HG03066 (cell line): Measurements from ENCODE around the gene FDXR.
A peak's percentile ranks its signal among the peaks of the same experiment; 100 is the strongest.
"Not testable (repeated sequence)": the region's sequence is repeated elsewhere in the genome, so short reads cannot be mapped to it uniquely, and the experiment has no call there.

Experiments used
- ATAC-seq: cut with Tn5 transposase; IDR thresholded peaks from one replicate; pipeline ENCODE4 v1.9.1; 2021; ENCODE audit warnings: low read depth; ENCODE audit not compliant: unreplicated experiment

FDXR gene

DNA sequence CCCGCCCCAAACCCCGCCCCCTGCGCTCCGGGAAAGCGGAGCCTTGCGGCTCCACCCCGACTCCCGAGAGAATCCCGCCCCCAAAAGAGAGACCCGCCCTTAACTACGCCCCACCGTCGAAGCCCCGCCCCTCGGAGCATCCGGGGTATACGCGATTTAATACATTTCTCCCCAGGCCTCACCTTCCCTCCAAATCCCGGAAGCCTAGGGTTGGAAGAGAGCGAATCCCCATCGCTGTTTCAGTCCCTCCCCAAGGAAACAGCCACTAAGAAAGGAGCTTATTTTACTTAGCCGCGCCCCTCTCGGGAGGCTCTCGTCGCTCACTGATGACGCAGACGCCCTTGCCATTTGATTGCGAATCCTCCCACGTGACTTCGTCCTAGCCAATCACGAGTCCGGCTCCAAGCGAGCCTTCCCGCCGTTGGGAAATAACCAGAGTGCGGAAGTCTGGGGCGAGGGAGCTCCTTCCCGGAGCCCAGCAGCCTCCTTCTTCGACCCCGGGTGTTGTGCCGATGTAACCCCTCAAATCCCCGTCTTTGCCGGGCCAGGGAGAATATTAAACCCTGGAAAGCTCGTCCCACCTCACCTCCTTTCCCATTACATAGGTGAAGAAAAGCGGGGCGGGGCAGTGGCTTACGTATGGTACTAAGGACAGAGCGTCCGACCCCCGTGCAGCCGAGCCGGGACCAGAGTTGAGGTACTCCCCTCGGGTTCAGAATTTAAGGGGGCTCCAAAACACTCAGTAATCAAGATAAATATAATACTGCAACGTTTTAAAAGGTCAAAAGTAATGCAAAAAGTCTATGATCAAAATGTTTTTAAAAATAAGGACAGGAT is 461 bp upstream of the FDXR start:
- peak; percentile 80 for ATAC-seq

DNA sequence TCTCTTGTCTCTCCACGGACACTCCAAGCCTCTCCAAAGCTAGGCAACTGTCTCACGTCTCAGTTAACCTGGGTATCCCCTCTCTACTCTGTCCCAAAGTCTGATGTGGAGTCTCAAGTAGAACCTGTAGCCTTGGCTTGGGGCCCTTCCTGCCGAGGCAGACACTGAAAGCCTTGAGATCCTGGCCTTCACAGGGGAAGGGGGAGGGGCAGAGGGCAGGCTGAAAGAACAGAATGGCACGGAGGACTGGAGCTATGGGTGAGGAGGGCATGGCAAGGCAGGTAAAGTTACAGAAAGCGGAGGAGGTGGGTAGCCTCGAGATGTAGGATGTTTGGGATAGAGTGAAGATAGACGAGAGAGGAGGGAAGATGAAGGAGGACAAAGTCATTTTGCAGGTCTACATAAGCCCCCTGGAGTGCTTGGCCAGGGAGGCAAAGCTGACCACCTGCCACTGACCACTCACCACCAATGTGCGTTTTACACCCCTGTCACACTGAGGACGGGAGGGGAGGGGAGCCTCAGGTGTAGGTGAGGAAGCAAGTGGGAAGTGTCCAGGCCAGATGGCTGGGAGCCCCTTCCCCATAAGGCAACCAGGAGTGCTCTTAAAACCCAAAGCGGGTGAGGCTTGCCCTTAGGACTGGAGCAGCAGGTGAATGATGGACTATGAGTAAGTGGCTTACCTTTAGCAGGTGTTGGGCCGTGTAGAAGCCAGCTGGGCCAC is 1.3 kb downstream of the FDXR start:
- no peak for ATAC-seq

DNA sequence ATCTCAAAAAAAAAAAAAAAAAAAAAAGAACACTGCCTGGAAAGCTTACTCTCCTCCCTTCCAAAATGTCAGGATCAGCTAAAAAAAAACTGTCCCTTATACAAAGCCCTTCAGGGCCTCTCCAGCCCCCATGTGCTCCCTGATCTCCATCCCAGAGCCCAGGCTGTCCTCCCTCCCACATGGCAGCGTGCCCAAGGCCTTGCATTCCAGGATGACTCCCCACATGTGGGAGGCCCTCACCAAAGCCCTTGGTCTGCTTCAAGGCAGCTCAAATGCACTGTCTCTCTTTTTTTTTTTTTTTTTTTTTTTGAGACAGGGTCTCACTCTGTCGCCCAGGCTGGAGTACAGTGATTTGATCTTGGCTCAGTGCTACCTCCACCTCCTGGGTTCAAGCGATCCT is 2.3 kb downstream of the FDXR start:
- no peak for ATAC-seq

DNA sequence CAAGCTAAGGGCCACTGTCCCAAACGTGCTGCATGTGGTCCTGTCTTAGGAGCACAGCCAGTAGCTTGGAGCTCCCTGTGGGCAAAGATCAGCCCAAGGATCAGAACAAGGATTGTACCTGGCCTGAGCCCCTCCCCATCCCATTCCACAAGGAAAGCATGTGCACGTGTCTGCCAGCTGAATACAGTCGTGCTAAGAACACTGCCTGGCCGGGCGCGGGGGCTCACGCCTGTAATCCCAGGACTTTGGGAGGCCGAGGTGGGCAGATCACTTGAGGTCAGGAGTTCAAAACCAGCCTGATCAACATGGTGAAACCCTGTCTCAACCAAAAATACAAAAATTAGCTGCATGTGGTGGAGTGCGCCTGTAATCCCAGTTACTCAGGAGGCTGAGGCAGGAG is 2.8 kb downstream of the FDXR start:
- ATAC-seq: not testable (repeated sequence)

DNA sequence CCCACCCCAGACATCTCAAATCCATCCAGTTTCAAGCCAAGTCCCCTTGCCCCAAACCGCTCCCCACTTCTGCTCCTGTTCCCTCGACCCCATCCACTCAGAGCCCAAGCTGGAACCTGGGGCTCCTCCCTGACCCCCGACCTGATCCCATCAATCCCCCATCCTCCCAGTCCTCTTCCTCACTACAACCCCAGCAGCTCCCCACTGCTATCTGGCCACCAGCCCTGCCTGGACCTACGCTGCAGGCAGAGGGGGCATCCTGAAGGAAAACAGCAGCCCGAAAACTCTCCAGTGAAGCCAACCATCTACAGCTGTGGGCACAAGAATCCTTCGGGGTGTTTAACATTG is 3.9 kb downstream of the FDXR start:
- ATAC-seq: no peak

DNA sequence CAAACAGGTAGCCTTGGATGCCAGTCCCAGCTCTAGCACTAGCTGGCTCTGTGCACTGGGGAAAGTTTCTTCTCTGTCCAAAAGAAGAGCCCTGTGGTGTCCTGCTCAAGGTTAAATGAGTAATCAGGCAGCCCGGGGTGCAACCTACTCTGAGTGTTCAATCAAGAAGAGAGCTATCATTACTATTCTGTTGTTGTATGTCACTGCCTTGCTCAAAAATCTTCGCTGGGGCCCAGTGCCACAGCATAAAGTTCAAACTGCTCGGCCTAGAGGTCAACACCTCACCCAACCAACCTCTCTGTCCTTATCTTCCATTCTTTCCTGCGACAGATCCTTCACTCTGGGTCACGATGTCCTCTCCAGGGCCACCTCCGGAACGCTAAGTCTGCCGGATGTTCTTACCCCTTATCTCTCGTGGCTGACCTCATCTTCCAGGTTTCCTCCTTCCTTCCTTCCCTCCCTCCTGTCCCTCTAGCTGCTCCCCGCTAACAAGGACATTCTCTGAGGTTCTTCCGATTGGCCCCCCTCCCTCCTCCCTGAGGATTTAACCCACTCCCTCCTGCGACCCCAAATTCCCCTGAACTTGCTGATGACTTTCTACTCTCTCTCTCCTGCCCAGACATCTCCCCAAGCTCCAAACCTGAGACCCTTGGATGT is 4.4 kb downstream of the FDXR start:
- ATAC-seq: no peak

DNA sequence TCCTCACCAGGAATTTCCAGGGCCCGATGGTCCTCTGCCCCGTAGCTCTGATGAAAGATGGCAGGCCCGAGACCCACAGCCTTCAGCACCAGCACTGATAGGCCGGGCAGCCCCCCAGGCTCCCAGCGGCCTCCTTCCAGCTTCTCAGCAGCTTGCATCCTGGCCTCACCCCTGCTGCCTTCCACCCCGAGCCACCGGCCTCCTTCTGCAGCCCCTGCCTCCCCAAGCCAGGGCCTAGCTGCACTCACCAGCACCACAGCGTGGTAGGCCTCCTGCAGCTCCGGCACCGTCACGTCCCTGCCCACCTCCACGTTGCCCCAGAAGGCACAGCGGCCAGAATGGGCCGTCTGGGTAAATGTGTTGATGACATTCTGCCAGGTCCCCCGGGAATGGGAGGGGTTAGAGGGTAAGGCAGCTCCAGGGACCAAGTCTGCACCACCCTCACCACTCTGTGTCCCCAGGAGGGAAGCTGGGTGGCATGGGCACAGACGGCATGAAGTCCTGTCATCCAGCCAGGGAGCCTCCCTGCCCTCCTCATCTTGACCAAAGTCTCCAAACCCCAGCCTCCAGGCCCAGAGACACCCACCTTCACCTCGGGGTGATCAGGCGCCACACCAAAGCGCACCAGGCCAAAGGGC is 6.5 kb downstream of the FDXR start:
- no peak for ATAC-seq

DNA sequence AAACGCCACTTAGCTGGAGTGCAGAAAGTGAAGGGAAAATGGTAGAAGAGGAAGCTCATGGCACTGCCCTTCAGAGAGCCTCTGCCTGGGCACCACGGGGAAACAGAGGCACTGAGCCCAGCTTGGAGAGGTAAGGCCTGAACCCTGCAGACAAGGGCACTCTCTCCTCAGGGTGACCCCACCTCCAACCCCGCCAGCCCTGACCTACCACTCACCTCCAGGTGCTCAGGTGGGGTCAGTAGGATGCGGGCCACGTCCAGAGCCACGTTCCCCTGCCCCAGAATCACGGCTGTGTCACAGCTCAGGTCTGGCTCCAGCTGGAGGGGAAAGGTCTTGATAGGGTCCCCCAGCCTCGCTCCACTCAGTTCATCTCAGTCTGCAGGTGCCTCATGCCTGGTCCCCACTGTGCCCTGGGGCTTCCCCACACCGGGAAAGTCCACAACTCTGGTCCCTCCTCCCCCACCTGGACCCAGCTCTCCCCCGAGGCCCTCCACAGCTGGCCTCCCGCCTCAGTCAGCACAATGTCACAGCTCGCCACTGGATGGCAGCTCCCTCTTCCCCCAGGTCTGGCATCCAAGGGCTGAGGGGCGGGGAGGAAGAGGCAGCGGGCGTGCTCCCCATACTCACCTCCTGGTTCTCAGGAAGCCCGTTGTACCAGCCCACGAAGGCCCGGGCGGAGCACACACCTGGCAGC is 7.1 kb downstream of the FDXR start:
- no peak for ATAC-seq

DNA sequence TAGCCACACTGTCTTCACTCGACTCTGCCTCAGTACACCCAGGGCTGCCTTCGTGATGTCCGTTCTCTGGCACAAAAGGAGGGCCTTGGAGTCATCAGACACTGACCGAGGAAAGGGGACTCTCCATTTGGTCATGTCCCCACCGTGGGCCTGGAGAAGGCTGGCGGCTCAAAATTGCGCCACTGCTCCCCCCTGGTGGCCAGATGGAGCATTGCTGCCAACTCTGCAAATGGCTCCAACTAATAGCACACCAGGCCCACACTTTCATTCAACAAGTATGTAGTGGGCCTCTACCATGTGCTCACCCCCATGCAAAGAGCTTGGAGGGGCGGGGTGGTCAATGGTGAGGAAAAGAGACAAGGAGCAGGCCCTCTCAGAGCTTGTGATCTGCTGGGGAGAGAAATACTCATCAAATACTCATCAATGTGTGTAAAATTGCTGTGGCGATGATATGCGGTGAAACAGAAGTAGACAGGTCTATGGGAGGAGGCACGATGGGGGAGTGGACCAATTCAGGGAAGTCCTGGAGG is 7.9 kb downstream of the FDXR start:
- ATAC-seq: no peak

DNA sequence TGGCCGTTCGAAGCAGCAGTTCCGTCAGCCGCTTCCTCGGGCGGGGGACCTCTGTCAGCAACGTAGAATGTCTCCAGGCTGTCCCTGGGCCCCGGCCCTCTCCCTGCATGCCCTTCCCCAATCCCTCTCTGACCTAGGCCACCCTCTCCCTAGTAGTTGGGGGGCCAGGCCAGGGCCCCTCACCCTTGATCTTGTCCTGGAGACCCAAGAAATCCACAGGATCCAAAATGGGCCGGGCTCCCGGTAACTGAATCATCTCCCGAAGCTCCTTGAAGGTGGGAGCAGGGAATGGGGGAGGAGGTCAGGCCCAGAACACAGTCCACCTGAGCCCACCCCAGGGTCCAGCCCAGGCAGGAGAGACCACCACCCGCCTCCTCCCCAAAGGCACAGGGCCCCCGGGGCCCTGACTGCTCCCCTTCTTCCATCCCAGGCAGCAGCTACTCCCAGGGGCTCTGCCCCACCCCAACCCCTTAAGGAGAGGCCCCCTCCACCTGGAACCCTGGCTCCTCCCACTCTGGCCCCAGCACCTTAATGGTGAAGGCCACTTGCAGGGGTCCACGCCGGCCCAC is 8.4 kb downstream of the FDXR start:
- no peak for ATAC-seq

DNA sequence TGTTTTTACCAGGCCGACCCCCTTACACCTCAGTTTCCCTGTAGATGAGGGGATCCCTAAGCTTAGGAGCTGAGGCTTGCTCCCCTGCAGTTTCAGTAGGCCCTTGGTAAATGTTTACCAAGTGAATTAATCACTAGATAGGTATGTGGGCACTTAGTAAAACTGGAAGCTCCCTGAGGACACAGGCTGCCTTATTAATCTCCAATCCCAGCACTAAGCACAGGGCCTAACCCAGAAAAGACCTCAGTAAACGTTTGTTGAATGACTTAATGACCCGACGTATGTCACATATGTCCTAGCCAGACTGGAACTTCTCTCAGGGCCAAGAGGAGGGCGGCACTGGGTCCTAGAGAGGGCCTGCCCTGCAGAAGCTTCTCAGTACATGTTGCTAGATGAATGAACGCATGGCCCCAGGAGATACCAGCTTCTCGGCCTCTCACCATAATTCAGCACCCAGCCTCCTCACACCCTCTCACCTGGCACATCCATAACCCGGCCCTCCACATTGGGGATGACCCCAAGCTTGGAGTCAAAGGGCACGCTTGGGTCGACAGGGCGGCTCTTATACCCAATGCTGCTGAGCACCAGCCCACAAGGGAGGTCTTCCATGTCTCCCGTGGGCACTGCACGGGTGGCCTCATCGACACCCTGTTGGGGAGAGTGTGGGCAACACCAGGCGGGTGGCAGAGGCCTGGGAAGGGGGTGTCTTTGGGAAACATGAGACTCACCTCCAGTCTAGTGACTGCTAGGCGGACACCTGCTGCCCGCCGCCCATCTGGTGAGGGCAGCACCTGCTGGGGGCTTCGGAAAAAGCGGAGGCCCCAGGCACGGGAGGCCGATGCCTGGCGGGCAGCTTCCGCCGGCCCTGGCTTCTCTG is 9.1 kb downstream of the FDXR start:
- no peak for ATAC-seq

DNA sequence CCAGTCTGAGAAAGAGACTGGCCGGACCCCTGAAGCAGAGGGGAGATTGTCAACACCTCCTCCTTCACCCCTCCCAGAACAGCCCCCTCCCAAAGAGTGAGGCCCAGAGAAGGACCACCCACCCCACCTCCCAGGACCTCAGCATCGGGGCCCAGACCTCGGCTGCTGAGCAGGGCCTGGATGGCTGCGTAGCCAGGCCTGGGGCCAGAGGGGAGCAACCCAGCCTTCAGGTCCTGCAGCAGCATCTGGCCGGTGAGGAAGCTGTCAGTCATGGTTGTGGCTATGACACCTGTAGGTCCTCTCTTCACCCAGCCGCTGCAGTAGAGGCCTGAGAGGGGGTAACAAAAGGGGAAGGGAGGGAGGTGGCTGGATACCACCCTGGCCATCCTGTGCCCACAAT is 9.9 kb downstream of the FDXR start:
- no peak for ATAC-seq

DNA sequence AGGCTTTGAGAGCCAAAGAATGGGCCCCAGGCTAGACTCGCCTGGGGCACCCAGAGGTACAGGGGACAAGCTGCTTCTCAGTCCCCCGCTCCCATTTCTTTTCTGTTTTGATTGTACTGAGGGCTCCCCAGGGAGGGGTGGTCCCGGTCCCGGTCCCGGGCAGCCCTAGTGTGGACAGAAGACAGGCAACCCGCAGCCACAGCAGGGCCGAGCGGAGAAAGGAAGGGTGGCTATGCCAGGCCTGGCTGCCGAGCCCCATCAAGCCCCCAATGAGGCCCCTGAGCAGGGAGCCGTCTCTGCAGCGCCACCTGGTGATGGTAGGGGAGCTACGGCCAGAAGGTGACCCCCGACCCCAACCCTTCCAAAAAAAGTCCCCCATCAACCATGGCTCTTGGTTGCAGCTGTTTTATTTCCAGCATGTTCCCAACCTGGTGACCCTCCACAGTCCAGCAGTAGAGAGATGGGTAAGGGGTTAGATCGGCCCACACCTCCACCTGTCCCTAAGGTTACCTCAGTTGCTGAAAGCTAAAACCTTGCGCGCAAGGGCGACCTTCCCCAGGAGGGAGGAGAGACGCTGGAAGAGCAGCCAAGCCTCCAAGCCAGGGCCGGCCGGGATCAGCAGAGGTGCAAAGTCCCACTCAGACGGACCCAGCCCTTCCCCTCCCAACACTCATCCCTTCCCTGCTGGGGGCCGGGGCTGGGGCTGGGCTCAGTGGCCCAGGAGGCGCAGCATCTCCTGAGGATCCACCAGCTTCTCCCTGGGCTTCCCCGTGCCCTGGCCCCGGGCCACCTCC is 10.5 kb downstream of the FDXR start:
- ATAC-seq: no peak

DNA sequence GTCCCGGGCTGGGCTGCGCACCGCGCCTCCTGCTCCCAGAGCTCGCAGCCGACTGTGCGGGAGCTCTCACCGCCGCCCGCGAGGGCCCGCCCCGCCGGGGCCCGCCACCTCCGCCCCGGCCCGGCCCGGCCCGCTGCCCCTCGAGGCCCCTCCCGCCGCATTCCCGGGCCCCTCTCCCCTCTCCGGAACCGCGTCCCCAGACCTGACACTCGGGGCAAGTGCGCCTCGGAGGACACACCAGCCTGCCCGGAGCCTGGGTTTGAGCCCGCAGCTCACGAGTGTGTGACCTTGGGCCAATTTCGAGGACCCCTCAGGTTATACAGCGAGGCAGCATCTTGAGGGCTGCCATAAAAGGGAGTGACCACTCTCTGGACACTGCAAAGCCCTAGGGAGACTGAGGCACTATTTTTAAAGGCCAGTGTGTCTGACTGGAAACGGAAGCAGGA is 11.1 kb downstream of the FDXR start:
- no peak for ATAC-seq

DNA sequence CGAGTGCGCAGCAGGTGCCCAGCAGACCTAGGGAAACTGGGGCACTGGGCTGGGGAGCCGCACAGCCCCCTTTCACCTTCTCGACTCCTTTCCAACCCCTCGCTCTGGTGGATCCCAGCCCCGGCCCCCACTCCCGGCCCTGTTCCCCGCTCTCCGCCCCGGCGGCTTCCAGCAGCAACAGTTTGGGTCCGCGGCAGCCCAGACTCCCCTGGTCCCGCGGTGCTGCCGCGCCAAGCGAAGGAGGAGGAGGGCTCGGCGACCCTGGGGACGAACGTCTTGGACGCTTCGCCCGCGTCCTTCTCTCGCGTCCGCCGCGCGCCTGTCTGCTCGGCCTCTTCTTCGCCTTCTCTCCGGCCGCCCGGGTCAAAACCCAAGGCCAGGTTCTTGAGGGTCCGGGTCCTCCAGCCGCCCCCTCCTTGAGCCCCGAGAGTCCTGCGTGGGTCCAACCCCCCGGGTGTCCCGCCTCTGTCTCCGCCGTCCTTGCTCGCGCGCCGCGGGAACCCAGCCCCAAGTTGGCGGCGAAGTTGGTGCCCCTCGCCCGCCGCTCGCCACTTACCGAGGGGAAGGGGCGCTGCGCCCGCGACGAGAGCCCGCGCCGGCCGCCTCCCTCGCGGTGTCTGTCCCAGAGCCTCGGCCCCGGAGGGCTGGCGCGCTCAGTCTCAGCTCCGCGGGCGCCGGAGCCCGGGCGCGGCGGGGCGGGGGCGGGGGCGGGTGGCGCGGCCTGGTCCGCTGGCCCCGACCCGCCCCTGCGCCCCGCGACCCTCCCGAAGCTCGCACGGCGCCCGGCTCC is 11.7 kb downstream of the FDXR start:
- ATAC-seq: no peak

DNA sequence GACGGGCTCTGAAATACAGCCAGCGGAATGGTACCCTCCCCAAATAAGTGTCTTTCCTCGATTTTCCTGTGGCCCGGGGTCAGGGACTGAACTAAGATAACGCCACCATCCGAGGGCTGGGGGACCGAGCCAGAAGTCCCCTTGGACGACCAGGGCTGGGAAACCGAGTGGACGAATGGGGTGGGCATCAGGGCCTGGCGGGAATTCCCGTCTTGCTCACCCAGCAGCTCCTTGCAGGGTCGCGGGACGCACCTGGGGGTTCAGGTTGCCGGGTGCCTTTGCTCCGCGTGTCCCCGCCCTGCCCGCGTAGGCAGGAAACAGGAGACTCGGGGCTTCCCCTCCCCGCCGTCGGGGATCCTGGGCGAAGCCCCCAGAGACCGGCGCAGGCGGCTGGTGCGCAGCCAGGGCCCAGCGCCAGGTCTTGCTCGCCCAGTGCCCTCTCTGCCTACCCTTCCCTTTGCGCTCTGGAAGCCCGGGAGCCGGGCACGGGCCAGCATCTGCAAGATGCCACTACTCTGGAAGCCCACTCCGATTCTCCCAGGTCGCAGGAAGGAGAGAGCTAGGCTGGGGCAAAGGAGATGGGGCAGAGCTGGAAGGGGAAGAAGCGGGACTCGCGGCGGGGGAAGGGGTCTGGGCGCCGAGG is 12.4 kb downstream of the FDXR start:
- no peak for ATAC-seq
